GM18867 (cell line): Measurements from ENCODE around the gene PRM1.
A peak's percentile ranks its signal among the peaks of the same experiment; 100 is the strongest.
"Not testable (repeated sequence)": the region's sequence is repeated elsewhere in the genome, so short reads cannot be mapped to it uniquely, and the experiment has no call there.

Source experiments
- ATAC-seq: cut with Tn5 transposase; IDR thresholded peaks from one replicate; pipeline ENCODE4 v1.9.1; 2021; ENCODE audit warnings: mild to moderate bottlenecking, moderate library complexity; ENCODE audit not compliant: unreplicated experiment

The PRM1 gene

GRCh38 chr16:11298143-11298900 lies 17.2 kb upstream of the PRM1 start:
- ATAC-seq: no peak

DNA sequence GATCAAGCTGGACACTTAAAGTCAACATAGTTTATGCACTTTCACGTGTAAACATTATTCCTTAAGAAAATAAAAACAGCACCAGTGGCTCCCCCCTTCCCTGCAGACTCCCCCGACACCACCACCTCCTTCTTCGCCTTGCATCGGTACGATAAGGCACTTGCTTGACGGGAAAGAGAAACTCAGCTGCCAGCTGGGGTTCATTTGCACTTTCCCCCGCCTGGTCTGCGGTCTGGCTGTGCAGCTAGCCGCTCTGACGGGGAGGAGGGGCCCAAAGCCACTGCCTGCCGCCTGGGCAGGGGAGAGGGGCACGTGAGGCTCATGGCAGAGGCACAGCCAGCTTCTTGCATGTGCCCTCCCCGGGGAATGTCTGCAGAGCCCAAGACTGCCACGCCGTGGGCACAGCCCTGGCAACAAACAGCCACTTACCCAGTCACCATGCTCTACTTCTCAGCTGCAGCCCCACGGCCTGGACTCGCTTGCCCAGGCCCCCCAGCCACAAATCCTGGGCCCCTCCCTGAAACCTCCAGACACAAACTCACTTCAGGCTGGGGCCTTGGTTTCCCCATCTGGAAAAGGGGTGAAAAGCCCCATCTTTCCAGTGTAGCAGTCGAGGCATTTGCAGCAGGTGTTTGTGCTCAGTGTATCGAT lies 16.5 kb upstream of the PRM1 start:
- ATAC-seq: peak; percentile 83

DNA sequence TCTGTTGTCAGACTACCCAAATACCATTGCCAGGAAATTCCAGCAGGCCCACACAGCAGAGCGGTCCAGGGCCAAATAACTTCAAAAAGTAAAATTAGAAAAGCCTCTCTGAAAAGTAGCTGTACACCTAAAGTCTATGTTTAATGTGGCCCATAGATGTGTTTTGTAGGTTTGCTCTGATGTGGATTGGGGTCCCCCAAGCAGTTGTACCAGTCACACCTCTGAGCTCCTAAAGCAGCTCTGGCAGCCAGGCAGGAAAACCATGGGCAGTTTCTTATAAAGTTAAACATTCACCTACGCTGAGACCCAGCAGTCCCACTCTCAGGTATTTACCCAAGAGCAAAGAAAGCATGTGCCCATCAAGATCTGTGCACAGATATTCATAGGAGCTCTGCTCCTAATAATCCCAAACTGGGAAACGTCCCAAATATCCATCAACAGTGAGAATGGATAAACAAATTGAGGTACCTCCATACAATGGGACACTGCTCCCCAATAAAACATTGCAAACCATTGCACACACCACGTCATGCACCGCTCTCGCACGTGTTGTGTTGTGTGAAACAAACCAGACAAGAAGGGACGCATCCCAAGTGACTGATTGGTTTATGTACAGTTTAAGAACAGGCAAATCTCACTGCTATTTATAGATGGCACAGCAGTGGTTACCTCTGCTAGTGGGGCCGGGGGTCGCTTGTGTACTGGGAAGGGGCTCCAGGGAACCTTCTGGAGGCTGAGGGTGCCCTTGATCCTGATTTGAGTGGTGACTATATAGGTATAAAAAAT lies 15.8 kb upstream of the PRM1 start:
- ATAC-seq: no peak

GRCh38 chr16:11296351-11296705 lies 15.2 kb upstream of the PRM1 start:
- no peak for ATAC-seq

DNA sequence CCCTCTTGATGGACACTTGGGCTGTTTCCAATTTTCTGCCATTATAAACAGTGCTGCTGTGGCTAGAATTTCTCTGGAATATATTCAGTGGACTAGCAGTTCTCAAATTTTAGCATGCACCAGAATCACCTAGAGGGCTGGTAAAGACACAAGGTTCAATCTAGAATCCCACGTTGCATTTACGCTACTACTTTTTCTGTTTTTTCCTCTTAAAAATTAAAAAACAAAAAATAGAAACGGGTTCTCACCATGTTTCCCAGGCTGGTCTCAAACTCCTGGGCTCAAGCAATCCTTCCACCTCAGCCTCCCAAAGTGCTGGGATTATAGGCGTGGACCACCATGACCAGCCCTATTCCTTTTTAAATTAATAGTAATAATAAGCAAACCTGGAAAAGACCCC lies 14.5 kb upstream of the PRM1 start:
- ATAC-seq: no peak

DNA sequence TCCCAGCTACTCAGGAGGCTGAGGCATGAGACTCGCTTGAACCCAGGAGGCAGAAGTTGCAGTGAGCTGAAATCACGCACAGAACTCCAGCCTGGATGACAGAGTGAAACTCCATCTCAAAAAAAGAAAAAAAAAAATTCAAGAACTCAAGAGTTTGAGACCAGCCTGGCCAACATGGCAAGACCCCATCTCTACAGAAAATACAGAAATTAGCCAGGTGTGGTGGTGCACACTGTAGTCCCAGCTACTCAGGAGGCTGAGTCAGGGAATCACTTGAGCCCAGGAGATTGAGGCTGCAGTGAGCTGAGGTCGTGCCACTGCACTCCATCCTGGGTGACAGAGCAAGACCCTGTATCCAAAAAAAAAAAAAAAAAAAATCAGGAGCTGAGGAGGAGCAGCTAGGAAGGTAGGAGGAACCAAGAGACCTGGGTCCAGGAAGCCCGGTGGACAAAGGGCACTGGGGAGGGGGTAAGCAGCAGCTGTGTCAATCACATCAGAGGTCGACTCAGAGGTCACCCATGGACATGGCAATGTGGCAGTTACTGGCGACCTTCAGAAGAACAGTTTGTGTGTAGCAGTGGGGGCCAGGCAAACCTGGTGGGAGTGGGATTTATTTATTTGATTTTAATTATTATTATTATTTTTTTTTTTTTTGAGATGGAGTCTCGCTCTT lies 11.1 kb upstream of the PRM1 start:
- ATAC-seq: no peak

DNA sequence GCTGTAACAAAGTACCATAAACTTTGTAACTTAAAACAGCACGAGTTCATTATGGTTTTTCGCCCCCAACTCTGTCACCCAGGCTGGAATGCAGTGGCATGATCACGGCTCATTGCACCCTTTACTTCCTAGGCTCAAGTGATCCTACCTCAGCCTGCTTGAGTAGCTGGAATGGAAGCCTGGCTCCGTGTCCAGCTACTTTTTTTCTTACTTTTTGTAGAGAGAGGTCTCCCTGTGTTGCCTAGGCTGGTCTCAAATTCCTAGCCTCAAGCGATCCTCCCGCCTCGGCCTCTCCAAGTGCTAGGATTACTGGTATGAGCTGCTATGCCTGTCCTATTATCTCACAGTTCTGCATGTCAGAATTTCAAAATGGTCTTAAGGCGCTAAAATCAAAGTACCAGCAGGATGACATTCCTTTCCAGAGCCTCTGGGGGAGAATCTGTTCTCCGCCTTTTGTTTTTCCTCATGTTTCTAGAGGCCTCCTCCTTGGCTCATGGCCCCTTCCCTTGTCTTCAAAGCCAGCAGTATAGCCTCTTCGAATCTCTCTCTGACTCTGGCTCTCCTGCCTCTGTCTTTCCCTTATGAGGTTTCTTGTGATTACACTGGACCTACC lies 10.1 kb upstream of the PRM1 start:
- no peak for ATAC-seq

- ATAC-seq: no peak
Measured at GRCh38 chr16:11290102-11290893, 9.2 kb upstream of the PRM1 start.

DNA sequence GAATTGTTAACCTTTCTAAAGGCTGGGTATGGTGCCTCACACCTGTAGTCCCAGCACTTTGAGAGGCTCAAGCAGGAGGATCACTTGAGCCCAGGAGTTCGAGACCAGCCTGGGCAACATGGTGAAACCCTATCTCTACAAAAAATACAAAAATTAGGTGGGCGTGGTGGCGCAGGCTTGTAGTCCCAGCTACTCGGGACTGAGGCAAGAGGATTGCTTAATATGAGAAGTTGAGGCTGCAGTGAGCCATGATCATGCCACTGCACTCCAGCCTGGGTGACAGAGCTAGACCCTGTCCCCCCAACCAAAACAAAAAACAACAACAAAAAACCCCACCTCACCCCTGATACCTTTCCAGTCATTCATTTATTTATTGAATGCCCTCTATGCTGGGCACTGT lies 8.6 kb upstream of the PRM1 start:
- not testable (repeated sequence) for ATAC-seq

GRCh38 chr16:11289202-11289601 lies 8.1 kb upstream of the PRM1 start:
- ATAC-seq: no peak

DNA sequence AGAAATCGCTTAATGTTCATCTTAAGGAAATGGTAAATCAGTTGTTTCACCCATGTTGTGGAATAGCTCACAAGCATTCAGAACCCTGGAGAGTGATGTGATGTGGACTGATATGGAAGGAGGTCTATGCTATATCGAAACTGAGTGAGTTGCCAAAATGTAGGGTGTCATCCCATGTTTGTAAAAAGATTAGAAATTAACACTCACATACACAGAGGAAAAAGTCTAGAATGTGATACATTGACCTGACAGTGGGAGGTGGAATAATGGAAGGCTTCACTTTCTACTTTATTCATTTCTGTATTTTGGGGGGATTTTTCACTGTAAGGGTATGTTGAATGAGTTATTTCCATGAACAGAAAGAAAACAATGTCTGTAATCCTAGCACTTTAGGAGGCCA lies 4.7 kb upstream of the PRM1 start:
- ATAC-seq: no peak

DNA sequence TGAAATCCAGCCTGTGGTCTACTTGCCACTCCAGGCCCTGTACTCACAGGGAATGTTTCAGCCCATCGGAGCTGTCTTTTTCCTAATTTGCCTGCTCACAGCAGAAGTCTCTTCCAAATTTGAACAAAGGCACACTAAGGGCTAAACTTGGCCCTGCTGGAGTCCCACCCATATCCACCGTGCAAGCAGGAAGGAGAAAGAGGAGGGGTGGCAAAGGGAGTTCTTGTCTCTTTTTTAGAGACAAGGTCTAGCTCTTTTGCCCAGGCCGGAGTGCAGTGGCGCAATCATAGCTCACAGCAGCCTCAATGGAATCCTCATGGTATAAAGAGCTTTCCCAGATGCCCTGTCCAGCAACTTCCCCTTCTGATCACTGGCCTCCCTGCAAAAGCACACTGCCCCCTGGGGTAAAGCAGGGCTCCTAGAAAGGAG lies 2.7 kb upstream of the PRM1 start:
- no peak for ATAC-seq

- no peak for ATAC-seq
Measured at GRCh38 chr16:11278681-11279628, 2.2 kb downstream of the PRM1 start.

- no peak for ATAC-seq
Measured at GRCh38 chr16:11277607-11278337, 3.4 kb downstream of the PRM1 start.

GRCh38 chr16:11276896-11277593 lies 4.1 kb downstream of the PRM1 start:
- no peak for ATAC-seq

GRCh38 chr16:11276143-11276895 lies 4.8 kb downstream of the PRM1 start, which contains the start of gene PRM2:
TSS of gene PRM2 (minus strand) at chr16:11276480. CDS start at chr16:11276370, 110 bp downstream.
- no peak for ATAC-seq

DNA sequence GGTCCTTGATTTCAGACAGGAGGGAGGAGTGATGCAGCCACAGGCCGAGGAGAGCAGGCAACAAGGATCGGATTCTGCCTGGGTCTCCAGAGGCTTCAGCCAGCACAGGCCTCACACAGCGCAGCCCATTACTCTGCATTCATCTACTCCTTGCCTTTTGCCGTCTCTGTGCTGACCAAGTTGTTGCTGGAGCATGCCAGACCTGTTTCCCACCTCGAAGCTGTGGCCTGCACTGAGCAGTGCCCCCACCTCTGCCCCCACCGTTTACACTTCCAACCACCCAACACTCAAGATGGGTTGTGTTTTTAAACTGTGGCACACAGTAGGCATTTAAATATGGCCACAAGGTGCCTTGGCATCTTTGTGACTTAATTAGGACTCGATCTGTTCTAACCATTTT lies 6.2 kb downstream of the PRM1 start:
- ATAC-seq: no peak
